22Rv1 (cell line): Measurements from ENCODE around the gene TMEM117.
A peak's percentile ranks its signal among the peaks of the same experiment; 100 is the strongest.

Experiments used
- H3K27ac ChIP-seq: fragments of 450-650 bp; 2 replicates; pipeline ENCODE4 v1.5.1; 2017
- ZFX ChIP-seq: fragments of 450-650 bp; IDR thresholded peaks from 2 replicates; pipeline ENCODE4 v1.6.1; 2017; ENCODE audit warnings: antibody characterized with exemption, borderline replicate concordance
- TF ChIP-seq, protein P1 (sequence below): fragments of 450-650 bp; IDR thresholded peaks from 2 replicates; pipeline ENCODE4 v1.5.1; 2017; ENCODE audit warnings: mild to moderate bottlenecking

TMEM117 gene

DNA sequence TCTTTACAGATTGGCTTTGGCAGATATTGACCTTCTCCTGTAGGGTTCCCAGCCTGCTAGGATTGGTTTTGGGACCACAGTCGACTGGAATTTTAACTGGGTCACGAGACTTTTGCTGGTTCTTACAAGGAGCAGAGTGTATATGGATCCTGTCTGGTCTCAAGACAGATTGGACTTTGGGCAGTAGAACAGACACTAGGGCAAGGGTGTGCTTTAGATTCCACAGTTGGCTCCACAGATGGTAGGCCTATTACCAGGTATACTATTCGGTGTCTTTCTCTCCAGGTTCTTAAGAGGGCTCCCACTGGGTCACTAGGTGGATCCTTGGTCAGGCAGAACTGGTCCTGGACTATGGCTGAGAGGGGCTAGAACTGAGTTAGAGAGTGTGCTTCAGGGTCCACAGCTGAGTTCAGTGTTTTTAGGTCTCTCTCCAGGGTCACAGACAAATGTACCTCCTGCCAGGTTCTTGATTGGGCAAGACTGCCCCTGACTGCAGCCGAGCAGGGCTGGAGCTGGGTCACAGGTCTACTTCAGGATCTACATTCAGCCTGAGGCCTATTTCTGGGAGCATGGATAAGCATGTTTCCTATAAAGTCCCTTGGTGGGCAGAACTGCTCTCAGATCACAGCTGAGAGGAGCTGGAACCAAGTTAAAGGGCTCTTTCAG, 460.2 kb downstream of the TMEM117 start:
- no peak overlapping the region for H3K27ac ChIP-seq
- no peak for TF ChIP-seq ZFX
- TF ChIP-seq, protein P1, sequence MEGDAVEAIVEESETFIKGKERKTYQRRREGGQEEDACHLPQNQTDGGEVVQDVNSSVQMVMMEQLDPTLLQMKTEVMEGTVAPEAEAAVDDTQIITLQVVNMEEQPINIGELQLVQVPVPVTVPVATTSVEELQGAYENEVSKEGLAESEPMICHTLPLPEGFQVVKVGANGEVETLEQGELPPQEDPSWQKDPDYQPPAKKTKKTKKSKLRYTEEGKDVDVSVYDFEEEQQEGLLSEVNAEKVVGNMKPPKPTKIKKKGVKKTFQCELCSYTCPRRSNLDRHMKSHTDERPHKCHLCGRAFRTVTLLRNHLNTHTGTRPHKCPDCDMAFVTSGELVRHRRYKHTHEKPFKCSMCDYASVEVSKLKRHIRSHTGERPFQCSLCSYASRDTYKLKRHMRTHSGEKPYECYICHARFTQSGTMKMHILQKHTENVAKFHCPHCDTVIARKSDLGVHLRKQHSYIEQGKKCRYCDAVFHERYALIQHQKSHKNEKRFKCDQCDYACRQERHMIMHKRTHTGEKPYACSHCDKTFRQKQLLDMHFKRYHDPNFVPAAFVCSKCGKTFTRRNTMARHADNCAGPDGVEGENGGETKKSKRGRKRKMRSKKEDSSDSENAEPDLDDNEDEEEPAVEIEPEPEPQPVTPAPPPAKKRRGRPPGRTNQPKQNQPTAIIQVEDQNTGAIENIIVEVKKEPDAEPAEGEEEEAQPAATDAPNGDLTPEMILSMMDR: no peak

DNA sequence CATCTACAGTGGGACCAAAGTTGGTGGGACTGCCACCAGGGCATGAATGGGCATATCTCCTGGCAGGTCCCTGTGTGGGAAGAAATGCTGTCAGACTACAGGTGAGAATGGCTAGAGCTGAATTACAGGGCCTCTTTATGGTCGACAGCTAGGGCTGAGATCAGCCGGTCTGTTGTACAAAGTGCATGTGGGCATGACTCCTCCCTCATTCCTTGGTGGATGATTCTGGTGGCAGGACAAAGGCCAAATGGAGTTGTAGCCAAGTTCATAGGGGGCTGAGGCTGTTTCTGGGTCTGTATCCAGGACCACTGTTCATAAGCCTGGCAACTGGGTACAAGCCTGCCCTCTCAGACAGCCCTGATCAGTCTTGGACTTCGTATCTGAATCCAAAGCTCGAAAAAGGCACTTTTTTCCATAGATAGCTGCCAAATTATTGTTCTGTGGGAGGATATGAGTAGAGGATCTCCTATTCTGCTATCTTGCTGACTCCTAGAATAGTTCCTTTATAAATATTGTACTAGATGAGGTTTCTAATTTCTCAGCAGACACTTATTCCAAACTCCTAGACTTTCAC, 460.8 kb downstream of the TMEM117 start:
- no peak for TF ChIP-seq ZFX
- TF ChIP-seq, protein P1: no peak
- no peak overlapping the region for H3K27ac ChIP-seq

DNA sequence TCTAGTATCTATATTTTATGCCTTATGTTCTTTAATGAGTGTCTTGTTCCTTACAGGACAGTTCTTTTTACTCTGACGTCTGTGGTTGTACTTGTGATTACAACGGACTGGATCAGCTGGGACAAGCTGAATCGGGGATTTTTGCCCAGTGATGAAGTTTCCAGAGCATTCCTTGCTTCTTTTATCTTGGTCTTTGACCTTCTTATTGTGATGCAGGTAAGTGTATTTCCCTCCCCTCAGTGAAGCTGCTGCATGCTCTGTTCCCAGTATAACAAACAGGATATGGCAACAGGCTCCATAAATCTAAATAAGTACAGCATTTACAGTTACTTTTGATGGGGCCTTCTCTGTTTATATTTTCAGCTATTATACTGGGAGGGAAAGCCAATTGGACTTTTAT, 463.6 kb downstream of the TMEM117 start:
- H3K27ac ChIP-seq: no peak overlapping the region
- TF ChIP-seq, protein P1: no peak
- no peak for TF ChIP-seq ZFX

DNA sequence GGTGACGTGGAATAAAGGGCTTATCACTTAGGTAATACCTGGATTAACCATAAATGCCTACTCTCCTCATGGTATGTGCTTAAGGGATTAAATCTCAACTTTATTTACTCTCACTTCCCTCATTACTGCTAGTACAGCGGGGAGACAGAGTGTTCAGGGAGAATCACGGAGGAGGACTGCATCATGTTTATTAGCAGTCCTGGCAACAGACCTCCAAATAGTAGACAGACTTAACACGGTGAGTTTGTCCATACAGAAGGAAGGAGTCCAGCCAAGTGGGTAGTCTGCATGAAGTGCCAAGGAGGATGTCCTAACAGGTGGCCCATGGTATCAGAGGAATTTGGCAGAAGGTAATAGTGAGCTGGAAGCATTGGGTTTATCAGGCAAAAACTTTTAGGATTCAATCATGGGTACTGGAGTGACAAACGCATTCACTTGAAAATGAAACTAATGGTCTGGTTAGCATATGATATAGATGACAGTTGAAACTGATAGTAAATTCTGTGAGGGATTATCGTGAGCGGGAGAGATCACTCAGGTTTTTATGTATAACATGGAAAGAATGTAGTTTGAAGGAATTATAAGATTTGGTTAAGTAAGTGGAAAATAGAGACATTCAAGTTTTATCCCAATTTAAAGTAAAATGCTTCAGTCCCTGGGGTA, 471.8 kb downstream of the TMEM117 start:
- no peak overlapping the region for H3K27ac ChIP-seq
- TF ChIP-seq, protein P1: no peak
- TF ChIP-seq ZFX: no peak

DNA sequence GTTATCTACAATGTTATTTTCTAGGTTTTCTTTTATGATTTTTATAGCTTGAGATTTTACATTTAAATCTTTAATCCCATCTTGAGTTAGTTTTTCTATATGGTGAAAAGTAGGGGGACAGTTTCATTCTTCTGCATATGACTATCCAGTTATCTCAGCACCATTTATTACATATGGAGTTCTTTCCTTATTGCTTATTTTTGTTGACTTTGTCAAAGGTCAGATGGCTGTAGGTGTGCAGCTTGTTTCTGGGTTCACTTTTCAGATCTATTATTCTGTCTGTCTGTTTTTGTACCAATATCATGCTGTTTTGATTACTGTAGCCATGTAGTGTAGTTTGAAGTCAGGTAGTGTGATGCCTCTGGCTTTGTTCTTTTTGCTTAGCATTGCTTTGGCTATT, 477.3 kb downstream of the TMEM117 start:
- no peak for TF ChIP-seq ZFX
- TF ChIP-seq, protein P1: no peak
- H3K27ac ChIP-seq: no peak overlapping the region

DNA sequence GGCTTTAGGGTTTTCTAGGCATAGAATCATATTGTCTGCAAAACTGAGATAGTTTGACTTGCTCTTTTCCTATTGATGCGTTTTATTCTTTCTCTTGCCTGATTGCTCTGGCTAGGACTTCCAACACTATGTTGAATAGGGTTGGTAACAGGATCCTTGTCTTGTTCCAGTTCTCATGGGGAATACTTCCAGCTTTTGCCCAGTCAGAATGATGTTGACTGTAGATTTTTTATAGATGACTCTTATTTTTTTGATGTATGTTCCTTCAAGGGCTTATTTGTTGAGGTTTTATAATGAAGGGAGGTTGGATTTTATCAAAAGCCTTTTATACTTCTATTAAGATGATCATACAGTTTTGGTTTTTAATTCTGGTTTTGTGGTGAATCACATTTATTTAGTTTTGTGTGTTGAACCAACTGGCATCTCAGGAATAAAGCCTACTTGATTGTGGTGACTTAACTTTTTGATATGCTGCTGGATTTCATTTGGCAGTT, 478.2 kb downstream of the TMEM117 start:
- H3K27ac ChIP-seq: no peak overlapping the region
- TF ChIP-seq, protein P1: no peak
- TF ChIP-seq ZFX: no peak

DNA sequence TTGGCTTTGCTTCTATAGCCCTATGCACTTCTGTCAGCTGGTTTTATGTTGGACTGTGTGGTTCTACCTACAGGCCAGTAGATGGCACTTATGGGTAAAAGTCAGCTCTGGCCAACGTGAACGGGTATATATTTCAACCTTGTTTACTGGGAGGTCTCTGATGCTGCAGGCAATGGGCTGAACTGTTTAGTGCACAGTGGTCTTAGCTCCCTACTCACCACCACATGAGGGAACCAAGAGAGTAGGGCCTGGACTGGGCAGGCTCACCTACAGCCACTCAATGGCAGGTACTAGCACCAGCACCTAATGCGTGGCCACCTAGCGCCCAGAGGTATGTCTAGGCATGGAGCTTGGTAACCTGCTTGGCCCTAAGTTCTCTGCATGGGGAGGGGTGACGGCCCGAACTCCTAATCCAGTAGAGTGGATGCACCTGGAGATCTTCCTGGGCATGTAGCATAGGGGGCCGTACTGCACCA, 481.8 kb downstream of the TMEM117 start:
- TF ChIP-seq, protein P1: peak; percentile 85
- no peak for TF ChIP-seq ZFX
- H3K27ac ChIP-seq: no peak overlapping the region
